NCI-H1436 treated with DMSO at 0.1 percent for 48 hours (cell line): ENCODE results near the gene AGPAT3.

ENCODE experiments used
- DNase-seq: peaks from one replicate; lab custom pipeline; 2025; lab: John Stamatoyannopoulos, UW

The AGPAT3 gene

DNA sequence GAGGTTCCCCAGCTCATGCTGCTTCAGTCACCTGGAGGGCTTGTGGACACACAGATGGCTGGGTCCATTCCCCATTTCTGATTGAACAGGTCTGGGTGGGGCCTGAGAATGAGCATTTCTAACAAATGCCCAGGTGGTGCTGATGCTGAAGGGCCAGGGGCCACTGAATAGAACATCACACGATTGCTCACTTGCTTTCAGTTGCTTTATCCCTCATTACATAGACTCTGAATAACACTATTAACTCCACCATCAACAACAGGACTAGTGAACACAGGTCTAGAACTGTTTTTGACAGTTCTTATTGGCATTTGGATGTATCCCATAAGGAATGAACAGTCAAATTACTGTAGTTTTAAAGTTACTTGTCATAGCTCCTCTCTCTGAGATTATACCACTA, 159.2 kb downstream of the AGPAT3 start:
- no peak for DNase-seq

DNA sequence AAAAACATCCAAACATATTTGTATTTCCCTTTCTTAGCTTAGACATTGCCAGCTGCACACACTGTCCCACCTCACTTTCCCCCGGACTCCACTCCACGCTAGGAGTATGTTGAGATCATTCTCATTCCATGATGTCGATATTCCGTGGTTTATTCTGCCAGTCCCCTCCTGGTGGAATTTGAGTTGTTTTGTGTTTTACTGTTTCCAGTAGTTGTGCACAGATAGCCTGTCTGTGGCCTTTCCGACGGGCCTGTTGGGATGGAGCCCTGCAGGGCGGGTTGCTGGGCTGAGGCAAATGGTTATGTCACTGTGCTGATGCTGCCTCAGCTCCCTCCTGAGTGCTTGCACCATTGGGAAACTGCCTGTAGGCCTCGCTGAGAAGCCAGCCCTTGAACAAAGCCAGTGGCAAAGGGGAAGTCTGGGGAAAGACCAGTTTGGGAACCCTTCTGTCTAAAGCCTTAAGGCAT, 159.9 kb downstream of the AGPAT3 start:
- no peak for DNase-seq

DNA sequence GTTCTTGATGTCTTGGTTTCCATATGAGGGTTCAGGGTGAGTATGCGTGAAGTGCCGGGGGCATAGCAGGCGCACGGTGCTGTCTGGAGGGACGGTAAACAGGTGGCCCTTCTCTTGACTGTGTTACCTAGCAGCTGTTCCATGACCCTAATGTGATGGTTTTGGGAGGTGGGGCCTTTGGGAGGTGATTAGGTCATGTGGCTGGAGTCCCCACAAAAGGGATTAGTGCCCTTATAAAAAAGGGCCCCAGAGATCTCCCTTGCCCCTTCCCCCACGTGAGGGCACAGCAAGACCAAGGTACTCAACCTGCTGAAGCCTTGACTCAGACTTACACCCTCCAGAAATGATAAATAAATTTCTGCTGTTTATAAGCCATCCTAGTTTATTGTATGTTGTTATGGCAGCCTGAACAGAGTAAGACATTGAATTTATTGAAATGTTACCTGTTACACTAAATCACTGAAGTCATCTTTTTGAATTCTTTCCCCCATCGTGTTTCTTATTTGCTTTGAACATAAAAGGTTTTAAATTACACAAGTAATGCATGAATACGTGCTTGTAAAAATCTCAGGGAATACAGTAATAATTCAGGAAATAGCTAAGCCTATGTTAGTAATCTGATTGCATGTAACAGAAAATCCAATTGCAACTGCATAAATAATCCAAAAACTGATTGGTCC, 162.7 kb downstream of the AGPAT3 start:
- no peak for DNase-seq

DNA sequence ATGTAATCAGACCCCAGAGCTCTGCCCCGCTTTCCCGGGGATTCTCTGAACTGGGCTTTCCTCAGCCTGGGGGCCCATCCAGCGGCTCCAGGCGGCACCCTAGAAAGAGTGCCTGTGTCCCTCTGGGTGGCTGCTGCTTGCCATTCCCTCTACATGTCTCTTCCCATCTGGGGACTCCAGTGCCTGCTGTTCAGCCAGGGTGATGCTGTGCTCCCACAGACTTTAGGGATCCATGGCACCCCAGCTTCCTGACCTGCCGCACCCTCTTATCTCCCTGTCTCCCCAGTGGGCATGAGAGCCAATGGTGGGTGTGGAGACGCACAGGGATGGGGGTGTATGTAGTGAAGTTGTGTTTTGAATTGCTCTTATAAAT, 163.2 kb downstream of the AGPAT3 start:
- DNase-seq = no peak

DNA sequence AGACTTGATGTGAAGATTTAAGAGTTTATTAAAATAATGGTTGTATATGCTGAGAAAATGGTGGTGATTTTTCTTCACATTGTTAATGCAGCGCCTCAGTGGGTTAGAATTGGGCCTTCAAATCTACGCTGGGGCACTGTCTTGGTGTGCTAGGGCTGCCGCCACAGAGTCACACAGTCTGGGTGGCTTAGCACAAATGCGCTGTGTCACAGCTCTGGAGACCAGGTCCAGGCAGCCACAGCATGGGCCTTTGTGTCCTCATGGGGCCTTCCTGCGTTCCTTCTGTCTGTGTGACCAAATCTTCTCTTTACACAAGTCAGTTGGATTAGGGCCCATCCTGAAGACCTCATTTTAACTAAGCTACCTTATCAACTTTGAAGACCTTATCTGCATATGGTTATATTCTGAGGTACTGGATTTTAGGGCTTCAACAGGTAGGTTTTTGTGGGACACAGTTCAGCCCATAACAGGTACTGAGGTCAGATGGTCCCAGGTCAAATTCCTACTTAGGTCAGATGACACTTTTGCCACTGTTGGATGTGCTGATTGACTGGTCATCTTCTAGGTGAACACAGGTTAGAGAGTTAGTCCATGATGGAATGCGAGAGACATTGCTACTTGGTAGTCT, 164.6 kb downstream of the AGPAT3 start:
- DNase-seq = no peak

DNA sequence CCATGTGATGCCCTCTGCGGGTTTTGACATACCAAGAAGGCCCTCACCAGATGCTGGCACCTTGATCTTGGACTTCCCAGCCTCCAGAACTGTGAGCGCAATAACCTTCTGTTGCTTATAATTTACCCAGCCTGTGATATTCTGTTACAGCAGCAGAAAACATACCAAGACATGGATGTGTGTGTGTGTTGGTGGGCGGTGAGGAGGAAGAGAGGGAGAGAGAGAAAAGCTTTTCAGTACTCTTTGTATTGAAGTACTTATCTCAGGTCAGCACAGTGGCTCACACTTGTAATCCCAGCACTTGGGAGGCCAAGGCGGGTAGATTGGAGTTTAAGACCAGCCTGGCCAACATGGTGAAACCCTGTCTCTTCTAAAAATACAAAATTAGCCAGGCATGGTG, 170.2 kb downstream of the AGPAT3 start:
- DNase-seq = no peak
